Stimulated activated CD8-positive, alpha-beta memory T cell treated with anti-CD3 and anti-CD28 coated beads, Interleukin-15, amount 100 ng/mL, for 1 hour (primary cell): ENCODE data around the gene SLC29A2.
A peak's percentile ranks its signal among the peaks of the same experiment; 100 is the strongest.

Experiments
- DNase-seq: peaks from one replicate; pipeline ENCODE4 v3.0.0-alpha.2; 2020; ENCODE audit warnings: low read depth

The SLC29A2 gene

DNA sequence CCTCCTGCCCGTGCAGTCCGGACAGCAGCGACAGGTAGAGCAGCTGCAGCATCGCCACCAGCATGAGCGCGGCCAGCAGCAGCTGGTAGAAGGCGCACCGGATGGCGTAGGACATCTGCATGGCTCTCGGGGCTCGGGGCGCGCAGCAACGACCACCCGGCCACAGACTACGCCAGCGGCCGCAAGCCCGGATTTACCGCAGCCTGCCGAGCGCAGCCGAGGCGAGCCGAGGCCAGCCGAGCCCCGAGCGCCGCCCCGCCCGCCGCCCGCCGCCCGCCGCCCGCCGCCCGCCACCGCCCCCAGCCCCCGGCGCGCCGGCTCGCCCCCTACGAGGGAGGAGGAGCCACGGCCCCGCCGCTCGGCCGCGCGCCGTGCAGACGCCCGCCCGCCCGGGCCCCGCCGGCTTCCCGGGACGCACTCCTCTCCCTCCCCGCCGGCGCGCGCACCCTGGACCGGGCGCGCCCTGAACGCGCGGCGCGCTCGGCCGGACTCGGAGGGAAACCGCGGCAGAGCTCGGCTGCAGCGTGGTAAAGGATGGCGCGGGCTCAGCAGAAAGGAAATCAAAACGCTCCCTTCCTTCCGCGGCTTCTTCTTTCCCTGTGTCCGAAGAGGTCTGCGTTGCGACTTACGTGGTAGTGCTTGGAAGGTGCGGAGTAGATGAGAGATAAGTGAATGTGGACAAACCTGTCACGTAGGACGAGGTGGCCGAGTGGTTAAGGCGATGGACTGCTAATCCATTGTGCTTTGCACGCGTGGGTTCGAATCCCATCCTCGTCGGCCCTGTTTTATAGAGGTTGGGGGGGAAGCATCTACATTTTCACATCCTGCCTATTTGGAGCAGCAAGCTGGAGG, 23.9 kb downstream of the SLC29A2 start, which contains the start of gene B4GAT1:
TSS of gene B4GAT1 (minus strand) at position 205 of the 852 bp plus-strand sequence. CDS start at position 121, 84 bp downstream.
- DNase-seq: peak; percentile 57

DNA sequence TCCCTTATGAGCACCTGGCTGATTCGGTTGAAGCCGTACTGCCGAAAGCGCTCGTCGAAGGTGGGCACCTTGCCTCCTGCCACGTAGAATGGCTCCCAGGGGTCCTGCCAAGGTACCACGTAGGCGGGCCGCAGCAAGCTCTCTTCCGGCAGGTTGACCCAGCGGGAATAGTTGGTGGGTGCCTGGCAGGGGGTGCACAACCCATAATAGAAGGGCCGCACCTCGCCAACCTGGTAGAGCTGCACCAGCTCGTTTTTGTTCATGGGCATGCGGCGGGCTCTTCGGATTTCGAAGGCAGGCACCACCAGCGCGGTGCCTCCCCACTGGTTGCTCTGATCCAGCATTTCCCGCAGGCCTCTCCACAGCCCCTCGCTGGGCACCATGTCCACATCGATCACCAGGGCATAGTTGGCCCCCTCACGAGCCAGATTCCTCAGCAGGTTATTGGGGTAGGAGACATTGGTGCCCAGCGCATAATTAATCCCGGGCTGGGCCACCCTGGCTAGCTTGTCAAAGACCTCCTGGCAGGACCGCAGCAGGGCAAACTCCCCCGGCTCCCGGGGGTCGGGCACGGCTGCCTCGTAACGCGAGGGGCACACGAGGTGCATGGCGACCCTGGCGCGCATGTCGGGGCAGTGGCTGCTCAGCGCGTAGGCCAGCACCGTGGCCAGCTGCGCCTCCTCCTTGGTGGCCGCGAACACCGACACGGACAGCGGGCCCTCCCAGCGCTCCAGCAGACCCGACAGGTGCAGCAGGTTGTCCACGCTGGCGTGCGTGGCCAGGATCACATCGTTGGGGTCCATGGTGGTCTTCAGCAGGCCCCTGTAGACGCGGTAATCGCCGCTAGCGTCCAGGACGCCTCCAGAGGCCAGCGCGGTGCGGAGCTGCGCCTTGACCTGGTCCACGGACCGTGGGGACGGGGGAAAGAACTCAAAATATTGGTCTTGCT, 24.8 kb downstream of the SLC29A2 start:
- DNase-seq: no peak

DNA sequence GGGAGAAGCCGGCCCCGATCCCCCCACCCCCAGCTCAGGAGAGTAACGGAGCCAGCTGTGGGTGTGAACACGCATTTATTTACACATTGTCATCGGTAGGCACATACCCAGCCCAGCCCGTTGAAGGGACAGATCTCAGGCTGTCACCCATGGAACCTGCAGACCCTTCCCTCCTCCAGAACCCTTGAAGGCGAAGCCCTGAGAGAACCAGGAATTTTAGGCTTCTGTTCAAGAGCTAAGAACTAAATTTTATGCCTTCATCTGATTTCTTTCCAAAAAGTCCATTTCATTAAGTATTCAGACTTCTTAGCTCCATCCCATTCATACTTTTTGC, 26.3 kb downstream of the SLC29A2 start:
- DNase-seq: no peak

DNA sequence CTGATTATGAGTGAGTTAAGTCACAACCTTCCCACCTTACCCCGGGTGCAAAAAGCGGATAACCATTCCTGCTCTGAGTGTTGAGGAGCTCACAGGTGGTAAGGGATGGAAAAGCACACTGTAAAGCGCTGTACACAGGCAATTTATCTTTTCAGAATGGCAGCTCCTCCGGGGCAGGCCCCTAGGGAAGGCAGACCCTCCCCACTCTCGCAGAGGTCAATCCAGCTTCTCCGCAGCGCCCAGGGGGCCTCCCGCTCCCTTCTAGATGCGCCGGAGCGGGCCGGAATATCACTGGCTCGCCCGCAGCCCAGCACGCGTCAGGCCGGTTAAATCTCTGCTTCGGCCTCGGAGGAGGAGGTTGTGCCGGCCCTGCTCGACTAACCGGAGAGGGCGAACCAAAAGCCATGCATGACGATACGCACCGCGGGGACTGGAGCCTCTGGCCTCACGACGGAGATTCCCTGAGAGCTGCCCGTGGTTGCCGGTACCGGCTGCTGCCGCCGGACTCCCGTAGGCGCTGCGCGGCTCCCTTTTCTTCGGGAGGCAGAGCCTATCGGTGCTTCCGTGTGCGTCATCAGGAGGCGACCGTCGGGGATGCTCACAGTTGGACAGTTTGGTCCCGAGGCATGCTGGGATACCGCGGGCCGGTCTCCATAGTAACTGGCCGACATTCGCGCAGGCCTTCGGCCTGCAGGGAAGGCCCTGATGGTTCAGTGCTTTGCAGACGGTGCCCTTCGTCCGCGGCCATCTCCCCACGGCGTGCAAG, 26.8 kb downstream of the SLC29A2 start, which contains the start of gene BRMS1:
TSS of gene BRMS1 (minus strand) at position 555 of the 766 bp plus-strand sequence. CDS start 2,870 bp downstream, outside the sequence.
- peak; percentile 95 for DNase-seq

DNA sequence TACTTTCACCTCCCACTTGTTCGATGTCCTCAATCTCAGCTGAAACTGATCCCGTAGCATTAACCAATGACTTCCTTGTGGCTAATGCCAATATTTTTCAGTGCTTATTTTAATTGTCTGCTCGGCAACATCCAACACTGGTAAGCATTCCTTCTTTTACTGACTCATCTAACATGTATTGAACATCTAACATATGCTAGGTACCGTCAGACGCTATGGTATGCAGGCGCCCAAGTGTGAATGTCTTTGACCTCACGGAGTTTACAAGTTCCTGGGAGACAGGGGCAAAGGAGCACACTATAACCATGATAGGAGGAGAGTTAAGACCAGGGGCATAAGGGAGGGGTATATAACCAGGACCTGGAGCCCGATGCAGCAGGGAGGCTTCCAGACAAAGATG, 28.4 kb downstream of the SLC29A2 start:
- DNase-seq: no peak

DNA sequence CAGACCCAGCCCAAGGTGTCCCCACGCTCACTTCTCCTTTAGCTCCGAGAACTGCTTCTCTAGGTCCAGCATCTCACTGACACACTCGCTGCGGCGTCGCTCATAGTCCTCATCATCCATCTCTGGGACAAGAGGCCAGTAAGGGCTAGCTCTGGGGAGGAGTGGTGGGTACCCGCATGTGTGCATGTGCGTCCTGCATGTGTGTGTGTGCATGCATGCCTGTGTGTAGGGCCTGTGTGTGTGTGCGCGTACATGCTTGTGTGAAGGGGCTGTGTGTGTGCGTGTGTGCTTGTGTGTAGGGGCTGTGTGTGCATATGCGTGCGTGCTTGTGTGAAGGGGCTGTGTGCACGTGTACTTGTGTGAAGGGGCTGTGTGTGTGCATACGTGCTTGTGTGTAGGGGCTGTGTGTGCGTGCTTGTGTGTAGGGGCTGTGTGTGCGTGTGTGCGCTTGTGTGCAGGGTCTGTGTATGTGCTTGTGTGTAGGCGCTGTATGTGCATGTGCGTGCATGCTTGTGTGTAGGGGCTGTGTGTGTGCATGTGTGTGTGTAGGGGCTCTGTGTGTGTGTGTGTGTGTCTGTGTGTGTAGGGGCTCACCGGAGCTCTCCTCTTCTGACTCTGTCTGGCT, 29.9 kb downstream of the SLC29A2 start:
- DNase-seq: no peak

DNA sequence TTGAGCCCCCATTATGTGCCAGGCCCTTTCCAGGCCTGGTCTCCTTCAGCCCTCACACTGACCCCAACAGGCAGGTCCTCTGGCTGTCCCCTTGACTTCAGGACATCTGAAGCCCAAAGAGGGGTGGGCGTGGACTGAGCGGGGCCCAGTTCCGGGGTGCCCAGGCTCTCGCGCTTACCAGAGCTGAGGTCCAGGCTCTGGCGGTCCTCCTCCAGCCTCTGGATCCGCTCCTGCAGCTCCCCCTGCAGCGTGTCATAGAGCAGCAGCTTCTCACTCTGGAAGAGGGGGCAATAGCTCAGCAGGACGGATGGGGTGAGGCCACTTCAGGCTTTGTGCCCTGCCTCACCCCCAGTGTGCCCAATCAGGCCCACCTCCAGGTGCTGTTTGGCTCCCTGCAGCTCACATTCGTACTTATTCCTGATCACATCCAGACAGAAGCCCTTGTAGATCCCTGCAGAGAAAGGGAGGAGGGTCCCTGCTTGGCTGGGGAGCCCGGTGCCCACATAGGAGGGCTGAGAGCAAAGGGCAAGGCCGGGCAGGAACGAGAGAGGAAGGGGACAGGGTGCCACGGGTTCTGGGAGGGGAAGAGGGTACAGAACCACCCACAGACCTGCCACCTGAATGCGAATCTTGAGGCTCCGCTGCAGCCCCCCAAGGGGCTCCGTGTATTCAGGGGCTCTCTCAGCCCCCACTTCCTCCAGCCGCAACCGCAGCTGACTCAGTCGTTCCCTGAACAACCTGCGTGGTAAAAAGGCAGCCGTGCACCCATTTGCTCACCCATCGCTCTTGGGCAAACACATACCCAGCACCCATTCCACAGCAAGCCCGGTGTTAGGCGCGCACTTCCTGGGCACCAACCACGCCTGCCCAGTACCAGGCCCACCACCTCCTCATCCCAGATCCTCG, 30.7 kb downstream of the SLC29A2 start:
- DNase-seq: no peak

DNA sequence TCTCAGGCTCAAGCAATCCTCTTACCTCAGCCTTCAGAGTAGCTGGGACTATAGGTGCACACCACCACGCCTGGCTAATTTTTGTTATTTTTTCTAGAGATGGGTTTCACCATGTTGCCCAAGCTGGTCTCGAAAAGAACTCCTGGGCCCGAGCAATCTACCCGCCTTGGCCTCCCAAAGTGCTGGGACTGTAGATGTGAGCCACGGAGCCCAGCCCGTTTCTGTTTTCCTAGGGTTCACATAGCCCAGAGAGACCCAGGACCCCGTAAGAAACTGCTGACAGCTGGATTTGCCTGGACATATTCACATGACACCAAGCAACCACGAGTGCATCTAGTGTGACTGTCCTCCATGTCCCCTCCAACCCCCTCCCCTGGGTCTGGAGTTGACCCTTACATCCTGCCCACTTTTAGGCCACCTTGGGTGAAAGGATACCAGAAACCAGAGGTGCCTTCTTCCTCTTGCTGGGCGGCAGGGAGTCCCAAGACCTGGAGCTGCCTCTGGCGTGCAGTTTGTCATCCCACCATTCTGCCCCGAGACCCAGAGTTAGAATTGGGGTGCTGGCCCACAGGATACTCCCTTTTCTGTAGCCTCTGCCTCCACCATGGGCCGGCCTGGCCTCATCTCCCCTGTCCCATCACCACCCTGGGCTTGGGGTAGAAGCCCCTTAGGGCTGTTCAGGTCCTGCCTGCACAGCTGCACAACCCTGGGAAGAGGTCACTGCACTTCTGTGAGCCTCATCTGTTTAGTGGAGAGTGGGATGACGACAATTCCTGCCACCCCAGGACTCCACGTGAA, 31.7 kb downstream of the SLC29A2 start:
- no peak for DNase-seq

DNA sequence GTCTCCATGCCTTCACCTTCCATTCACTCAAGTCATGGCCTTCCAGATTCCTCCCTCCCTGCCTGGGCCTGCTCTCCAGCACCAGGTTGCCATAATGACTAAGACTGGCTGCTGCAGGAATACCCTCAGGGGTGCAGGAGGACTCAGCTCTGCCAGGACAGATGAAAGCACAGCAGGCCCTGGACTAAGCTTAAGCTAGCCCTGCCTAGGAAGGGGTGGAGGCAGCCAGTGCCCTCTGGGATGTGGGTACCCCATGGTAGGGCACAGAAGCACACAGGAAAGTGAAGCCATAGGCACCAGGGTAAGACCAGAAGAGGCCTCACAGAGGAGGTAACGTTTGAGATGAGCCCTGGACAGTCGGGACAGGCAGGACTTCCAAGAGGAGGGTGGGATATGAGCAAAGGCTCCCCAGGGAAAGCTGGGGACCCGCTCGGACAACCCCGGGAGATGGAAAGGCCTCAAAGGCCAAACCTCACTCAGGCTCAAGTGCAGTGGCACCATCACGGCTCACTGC, 32.3 kb downstream of the SLC29A2 start:
- DNase-seq: no peak

DNA sequence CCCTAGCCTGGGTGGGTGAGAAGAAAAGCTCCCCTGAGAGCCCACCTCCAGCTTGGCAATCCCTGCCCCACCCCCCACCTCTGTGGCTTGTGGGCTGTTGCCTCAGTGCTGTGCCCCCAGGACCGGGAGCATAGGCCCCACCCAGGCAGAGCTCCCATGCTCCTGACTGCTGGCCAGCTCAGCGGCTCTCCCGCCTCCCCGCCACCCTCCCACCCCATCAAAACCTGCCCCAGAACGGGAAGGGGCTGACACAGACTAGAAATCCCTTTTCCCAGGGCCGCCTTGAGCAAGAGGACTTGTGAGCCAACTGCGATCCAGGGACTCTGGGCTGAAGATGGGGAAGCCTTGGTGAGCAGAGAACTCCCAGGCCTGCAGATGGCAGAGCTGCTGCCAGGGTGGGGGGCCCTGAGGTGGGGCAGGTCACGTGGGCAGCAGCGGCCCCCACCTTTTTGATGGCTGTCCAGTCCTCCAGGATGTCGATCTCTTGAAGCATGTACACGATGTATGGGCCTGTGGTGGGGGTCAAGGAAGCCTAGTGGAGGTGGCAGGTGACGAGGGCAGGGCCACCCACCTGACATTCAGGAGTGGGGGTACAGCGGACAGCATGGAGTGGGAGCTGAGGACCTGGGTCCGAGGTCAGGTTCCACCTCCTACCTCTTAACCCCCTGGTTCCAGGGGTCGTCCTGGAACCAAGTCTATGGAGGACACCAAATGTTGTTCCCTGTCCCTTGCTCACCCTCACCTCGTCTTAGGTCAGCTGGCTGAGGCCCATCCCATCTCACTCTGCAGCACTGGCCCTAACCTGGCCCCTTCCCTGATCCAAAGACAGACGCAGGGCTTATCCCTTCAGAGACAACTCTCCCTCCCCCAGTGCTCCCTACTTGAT, 33.0 kb downstream of the SLC29A2 start:
- no peak for DNase-seq

DNA sequence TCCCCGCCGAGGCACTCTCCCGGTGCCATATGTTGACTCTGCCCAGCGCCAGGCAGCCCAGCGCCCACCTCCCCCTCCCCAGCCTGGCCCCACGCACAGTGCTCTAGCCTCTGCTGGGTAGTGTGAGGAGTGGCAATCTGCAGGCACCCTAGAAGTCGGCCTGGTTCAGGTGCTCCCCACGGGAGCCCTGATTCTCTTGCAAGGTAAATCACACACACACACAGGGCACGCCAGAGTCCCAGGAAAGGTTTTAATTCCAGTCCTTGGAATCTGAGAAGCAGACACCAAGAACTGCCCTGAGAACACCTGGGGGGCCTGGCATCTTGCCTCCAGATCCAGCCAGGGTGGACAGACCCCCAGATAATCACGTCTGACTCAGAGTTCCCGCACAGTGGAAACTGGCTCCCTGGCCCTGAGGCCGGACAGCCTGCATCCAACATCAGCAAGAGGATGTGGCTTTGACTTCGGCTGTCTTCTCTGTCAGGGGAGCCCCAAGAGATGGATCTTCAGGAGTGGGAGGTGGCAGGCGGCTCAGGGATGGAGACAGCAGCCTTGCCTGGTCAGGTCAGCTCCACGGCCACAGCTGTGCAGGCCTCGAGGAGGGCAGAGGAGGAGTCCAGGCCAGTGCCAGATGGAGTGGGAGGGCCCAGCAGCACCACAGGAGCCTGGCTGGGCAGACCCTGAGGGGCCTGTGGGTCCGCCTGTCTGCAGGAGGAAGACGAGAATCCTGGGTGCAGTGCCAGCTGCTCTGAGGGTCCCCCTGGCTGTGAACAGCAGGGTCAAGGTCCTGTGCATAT, 34.3 kb downstream of the SLC29A2 start:
- no peak for DNase-seq

DNA sequence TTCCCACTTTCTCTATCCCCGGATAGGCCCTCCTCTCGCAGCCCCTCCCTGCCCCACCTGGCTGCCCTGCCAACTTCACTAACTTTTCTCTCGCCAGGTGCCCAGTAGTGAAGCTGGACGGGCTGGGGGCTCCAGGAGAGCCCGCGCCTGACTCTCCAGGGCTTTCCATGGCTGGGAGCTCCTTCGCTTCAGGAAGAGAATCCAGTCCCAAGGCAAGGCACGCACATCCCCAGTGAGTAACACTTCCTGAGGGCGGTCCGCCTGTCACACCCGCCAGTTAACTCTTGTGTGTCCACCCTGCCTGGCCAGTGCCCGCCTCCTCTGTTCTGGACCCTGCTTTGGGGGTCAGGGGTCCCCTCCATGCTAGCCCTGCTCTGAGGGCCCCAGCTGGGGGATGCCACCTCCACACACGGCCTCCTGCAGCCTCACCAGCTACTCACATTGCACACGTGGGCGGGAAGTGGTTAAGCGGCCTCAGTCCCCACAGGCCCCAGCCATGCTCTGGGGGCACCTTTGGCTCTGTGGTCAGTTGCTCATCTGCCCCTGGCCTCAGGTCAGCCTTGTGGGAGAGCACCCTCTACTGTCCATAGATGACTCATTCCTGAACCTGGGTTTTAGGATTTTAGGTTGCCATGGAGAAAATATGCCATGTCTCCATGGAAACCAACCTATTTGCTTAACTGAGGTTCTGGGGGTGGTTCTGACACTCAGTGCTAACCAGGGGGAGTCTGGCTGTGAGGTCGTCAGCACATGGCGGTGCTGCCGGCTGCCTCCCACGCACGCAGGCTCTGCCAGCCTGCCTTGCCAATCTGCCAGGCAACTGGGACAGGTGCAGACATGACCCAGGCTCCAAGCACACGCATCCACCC, 35.1 kb downstream of the SLC29A2 start, which contains the start of gene RIN1:
TSS of gene RIN1 (minus strand) at position 201 of the 869 bp plus-strand sequence. CDS start at position 169, 32 bp downstream.
- no peak for DNase-seq

DNA sequence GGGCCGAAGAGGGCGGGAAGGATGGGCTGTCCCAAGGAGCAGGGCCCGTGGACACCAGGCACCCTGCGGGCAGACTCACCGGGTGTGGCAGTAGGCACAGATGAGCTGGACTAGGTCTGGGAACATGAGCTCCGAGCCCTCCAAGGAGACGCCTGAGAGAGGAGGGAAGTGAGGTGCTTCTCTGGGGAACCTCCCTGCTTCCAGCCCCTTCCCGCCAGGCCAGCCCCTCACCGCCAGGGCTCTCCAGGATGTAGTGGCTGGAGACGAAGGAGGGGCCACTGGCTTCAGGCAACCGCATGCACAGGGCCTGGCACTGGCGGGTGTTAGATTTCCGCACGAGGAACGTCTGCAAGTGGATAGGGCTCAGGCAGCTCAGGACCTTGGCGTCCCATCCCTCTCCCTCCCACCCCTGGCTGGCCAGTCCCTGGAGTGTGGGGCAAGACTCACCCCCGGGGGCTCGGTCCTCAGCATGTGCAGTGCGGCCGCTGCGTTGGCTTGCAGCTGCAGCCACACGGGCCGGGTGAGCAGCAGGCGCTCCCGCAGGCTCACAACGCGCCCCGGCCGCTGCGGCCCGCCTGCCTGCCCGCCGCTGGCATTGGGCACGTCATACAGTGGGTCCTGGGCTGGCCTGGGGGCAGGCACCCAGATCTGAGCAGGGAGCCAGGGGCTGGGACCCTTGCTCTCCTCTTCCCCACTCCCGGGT, 35.9 kb downstream of the SLC29A2 start:
- no peak for DNase-seq

DNA sequence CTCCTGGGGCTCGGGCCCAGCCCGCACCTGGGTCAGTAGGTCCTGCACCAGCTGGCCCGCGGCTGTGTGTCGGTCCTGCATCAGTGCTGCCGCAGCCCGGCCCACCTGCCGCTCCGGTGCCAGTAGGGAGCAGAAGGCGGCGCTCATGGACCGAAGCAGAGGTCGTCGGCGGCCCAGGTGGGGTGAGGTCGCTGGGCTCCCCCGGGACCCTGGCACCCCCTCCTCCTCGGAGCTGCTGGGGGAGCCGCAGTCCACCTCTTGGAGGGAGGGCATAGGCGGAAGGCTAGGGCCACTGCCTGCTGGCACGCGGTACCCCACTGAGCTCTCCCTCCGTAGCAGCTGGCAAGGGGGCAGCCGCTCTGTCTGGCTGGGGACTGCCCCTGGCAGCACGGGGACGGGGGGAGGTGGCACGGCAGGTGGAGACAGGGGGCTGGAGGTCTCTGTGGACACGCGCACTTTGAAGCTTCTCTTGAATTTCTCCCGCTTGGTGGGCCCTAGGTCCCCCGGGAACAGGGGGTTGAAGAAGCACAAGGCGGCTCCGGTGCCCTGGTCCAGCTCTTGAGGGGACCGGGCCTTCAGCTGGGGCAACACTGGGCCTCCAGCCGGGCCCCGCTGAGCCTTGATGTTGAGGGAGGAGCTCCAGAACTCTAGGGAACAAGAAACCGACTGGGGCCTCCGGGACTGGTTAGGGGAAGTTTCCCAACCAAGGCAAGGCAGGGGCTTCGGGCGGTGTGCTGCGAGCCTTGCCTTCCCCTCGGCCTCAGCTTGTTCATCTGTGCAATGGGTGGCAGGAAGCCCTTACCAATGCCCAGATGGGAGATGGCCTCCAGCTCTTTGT, 36.7 kb downstream of the SLC29A2 start:
- DNase-seq: no peak
